ENCODE results near the gene RFTN1. TPM values are rescaled to one million over a fixed set of nuclear protein-coding genes. Genes with fewer than 3 reads are reported as not detected.

The RFTN1 gene
- total and polyA plus RNA-seq, 2 donors (not counting 1 experiment from before 2014, with no cell fraction given) = 32.4 to 156 TPM

- Mint-ChIP-seq H3K9me3 (ENCODE audit: insufficient read depth) (no peaks in the 10 kb centered on the region), H3K27me3 (no peaks in the 10 kb centered on the region), H3K4me1 (peaks cover 69% of the 10 kb centered on the region), H3K4me3 (no peak overlapping the region), H3K27ac (peak overlapping the region; percentile 61)
- peak overlapping the region; percentile 65 for H3K4me2 ChIP-seq (replicated peaks; ENCODE audit: low read depth, low read length, poor library complexity, severe bottlenecking)
- peaks cover 6 to 33% of the 10 kb centered on the region in 2 experiments for H3K36me3 ChIP-seq (replicated peaks in 1 of 2; ENCODE audit: control extremely low read depth in 1 of 2, control insufficient read depth in 1 of 2, extremely low read depth in 1 of 2, insufficient read depth in 2 of 2, low read length in 1 of 2)
- ATAC-seq (ENCODE audit: low read depth) (no peak), DNase-seq (no peak)
- H3K9ac ChIP-seq (ENCODE audit: low read length) = no peak overlapping the region
- no peaks in the 10 kb centered on the region for H3K27me3 ChIP-seq (replicated peaks in 1 of 4; ENCODE audit: control extremely low read depth in 1 of 4, control insufficient read depth in 3 of 4, insufficient read depth in 4 of 4, low read length in 3 of 4)
- no peak overlapping the region for H2AFZ ChIP-seq (ENCODE audit: insufficient read depth, low read depth, low read length, poor library complexity, severe bottlenecking)
- H3K27ac ChIP-seq (ENCODE audit: low read length in 2 of 2) = peak overlapping the region in 1 of 2 donors; percentile 87
- H3K79me2 ChIP-seq (ENCODE audit: control insufficient read depth, insufficient read depth, low read length) = peaks cover 56% of the 10 kb centered on the region
- 96% methylated on average over 5 of the region's 5 CpGs for WGBS (ENCODE audit: insufficient coverage)
- peaks cover 38% of the 10 kb centered on the region for H4K20me1 ChIP-seq (ENCODE audit: control insufficient read depth, insufficient read depth, low read length, poor library complexity, severe bottlenecking)
- POLR2A ChIA-PET = no interaction called here
- no peaks in the 10 kb centered on the region for H3K9me3 ChIP-seq (ENCODE audit: control extremely low read depth in 1 of 3, control insufficient read depth in 2 of 3, insufficient read depth in 1 of 3, low read length in 2 of 3)
- intact Hi-C loops (cut with micrococcal nuclease) = no loop called here
- TF ChIP-seq, protein P1, sequence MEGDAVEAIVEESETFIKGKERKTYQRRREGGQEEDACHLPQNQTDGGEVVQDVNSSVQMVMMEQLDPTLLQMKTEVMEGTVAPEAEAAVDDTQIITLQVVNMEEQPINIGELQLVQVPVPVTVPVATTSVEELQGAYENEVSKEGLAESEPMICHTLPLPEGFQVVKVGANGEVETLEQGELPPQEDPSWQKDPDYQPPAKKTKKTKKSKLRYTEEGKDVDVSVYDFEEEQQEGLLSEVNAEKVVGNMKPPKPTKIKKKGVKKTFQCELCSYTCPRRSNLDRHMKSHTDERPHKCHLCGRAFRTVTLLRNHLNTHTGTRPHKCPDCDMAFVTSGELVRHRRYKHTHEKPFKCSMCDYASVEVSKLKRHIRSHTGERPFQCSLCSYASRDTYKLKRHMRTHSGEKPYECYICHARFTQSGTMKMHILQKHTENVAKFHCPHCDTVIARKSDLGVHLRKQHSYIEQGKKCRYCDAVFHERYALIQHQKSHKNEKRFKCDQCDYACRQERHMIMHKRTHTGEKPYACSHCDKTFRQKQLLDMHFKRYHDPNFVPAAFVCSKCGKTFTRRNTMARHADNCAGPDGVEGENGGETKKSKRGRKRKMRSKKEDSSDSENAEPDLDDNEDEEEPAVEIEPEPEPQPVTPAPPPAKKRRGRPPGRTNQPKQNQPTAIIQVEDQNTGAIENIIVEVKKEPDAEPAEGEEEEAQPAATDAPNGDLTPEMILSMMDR (IDR thresholded peaks at IDR 0.05) = no peak
- H3K4me1 ChIP-seq (ENCODE audit: control insufficient read depth in 2 of 2, insufficient read depth in 2 of 2, low read length in 2 of 2) = peaks cover 71 to 73% of the 10 kb centered on the region in 2 donors
- H3K4me3 ChIP-seq (ENCODE audit: control extremely low read depth in 1 of 5, extremely low read depth in 1 of 5, insufficient read depth in 1 of 5, low read depth in 2 of 5, low read length in 4 of 5) = no peak overlapping the region
- CTCF ChIA-PET = no interaction called here
Measured at GRCh38 chr3:16369276-16369675, 144.2 kb downstream of the RFTN1 start.

DNA sequence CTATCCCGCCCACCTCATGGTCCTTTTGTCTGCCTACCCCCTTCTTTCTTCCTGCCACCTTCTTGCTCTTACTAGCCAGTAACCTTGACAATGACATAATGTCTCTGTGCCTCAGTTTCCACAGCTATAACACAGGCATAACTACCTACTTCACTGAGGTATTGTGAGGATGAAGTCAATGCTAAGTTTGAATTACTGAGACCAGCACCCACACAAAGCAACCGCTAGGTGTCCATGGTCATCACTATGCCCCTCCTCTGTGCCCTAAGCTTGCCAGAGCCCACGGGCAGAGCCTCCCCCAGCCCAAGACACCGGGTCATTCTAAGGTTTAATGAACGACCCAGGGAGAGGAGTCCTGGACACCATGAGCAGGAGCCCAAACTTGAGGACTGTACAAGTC lies 146.9 kb downstream of the RFTN1 start:
- H3K27ac Mint-ChIP-seq = no peak overlapping the region
- no peak overlapping the region for H3K4me3 Mint-ChIP-seq
- intact Hi-C loops (cut with micrococcal nuclease) = no loop called here
- Histone ChIP-seq H3K9me3 (ENCODE audit: control extremely low read depth in 1 of 3, control insufficient read depth in 2 of 3, insufficient read depth in 1 of 3, low read length in 2 of 3) (no peaks in the 10 kb centered on the region), H3K4me1 (ENCODE audit: control insufficient read depth in 2 of 2, insufficient read depth in 2 of 2, low read length in 2 of 2) (peaks cover 44 to 46% of the 10 kb centered on the region in 2 donors), H3K27me3 (replicated peaks in 1 of 4; ENCODE audit: control extremely low read depth in 1 of 4, control insufficient read depth in 3 of 4, insufficient read depth in 4 of 4, low read length in 3 of 4) (no peaks in the 10 kb centered on the region), H4K20me1 (ENCODE audit: control insufficient read depth, insufficient read depth, low read length, poor library complexity, severe bottlenecking) (peaks cover 58% of the 10 kb centered on the region), H3K4me3 (ENCODE audit: control extremely low read depth in 1 of 5, extremely low read depth in 1 of 5, insufficient read depth in 1 of 5, low read depth in 2 of 5, low read length in 4 of 5) (no peak overlapping the region), H3K79me2 (ENCODE audit: control insufficient read depth, insufficient read depth, low read length) (peaks cover 83% of the 10 kb centered on the region), H3K4me2 (replicated peaks; ENCODE audit: low read depth, low read length, poor library complexity, severe bottlenecking) (no peak overlapping the region), H3K27ac (ENCODE audit: low read length in 2 of 2) (no peak overlapping the region), H3K9ac (ENCODE audit: low read length) (no peak overlapping the region), H3K36me3 (replicated peaks in 1 of 2; ENCODE audit: control extremely low read depth in 1 of 2, control insufficient read depth in 1 of 2, extremely low read depth in 1 of 2, insufficient read depth in 2 of 2, low read length in 1 of 2) (peaks cover 12 to 51% of the 10 kb centered on the region in 2 experiments), H2AFZ (ENCODE audit: insufficient read depth, low read depth, low read length, poor library complexity, severe bottlenecking) (no peak overlapping the region)
- no peaks in the 10 kb centered on the region for H3K27me3 Mint-ChIP-seq
- CTCF ChIA-PET = no interaction called here
- TF ChIP-seq EZH2 (IDR thresholded peaks at IDR 0.05; ENCODE audit: borderline replicate concordance, insufficient read depth, low read depth, low read length, poor library complexity, severe bottlenecking) = no peak
- TF ChIP-seq, protein P1 (IDR thresholded peaks at IDR 0.05) = no peak
- POLR2A ChIA-PET = no interaction called here
- 89% methylated on average over 3 of the region's 5 CpGs for WGBS (ENCODE audit: insufficient coverage)
- ATAC-seq (ENCODE audit: low read depth) = no peak
- no peak for DNase-seq
- H3K9me3 Mint-ChIP-seq (ENCODE audit: insufficient read depth) = no peaks in the 10 kb centered on the region
- peaks cover 42% of the 10 kb centered on the region for H3K4me1 Mint-ChIP-seq
